Mucosa of stomach (tissue), 1 donor: ENCODE results near the gene WDR70.
"Not testable (repeated sequence)": the region's sequence is repeated elsewhere in the genome, so short reads cannot be mapped to it uniquely, and the experiment has no call there.

Experiments used
- H3K27me3 ChIP-seq: one replicate; pipeline ENCODE4 v1.7.0; 2013; ENCODE audit warnings: mild to moderate bottlenecking, low read length; ENCODE audit not compliant: control insufficient read depth, insufficient read depth
- H3K36me3 ChIP-seq: one replicate; pipeline ENCODE4 v1.7.0; 2013; ENCODE audit warnings: low read length; ENCODE audit not compliant: control insufficient read depth, insufficient read depth
- H3K4me1 ChIP-seq: one replicate; pipeline ENCODE4 v1.7.0; 2013; ENCODE audit warnings: mild to moderate bottlenecking, low read length; ENCODE audit not compliant: control insufficient read depth, insufficient read depth
- H3K4me3 ChIP-seq: one replicate; pipeline ENCODE4 v1.7.0; 2013; ENCODE audit warnings: low read length
- H3K9ac ChIP-seq: one replicate; pipeline ENCODE4 v1.7.0; 2013; ENCODE audit warnings: mild to moderate bottlenecking, low read length, moderate library complexity
- H3K9me3 ChIP-seq: one replicate; pipeline ENCODE4 v1.7.0; 2013; ENCODE audit warnings: mild to moderate bottlenecking, low read length, moderate library complexity; ENCODE audit not compliant: control insufficient read depth
- donor health status: Pancreatic carcinoma.

WDR70 gene

GRCh38 chr5:37662362-37662761 lies 283.2 kb downstream of the WDR70 start:
- Histone ChIP-seq H3K4me3 (no peak overlapping the region), H3K4me1 (no peaks in the 10 kb centered on the region), H3K9me3 (no peaks in the 10 kb centered on the region), H3K36me3 (no peaks in the 10 kb centered on the region), H3K27me3 (no peaks in the 10 kb centered on the region), H3K9ac (no peak overlapping the region)

GRCh38 chr5:37662789-37663485 lies 283.8 kb downstream of the WDR70 start:
- no peaks in the 10 kb centered on the region for H3K27me3 ChIP-seq

GRCh38 chr5:37663538-37663937 lies 284.4 kb downstream of the WDR70 start:
- Histone ChIP-seq H3K27me3 (no peaks in the 10 kb centered on the region), H3K9ac (no peak overlapping the region), H3K9me3 (no peaks in the 10 kb centered on the region), H3K4me3 (no peak overlapping the region), H3K36me3 (no peaks in the 10 kb centered on the region), H3K4me1 (peaks cover 5% of the 10 kb centered on the region)

More at GRCh38 chr5:37662789-37663485, 283.8 kb downstream of the WDR70 start:
- no peaks in the 10 kb centered on the region for H3K4me1 ChIP-seq
- no peaks in the 10 kb centered on the region for H3K36me3 ChIP-seq
- H3K4me3 ChIP-seq, result no peak overlapping the region
- H3K9me3 ChIP-seq, result no peaks in the 10 kb centered on the region
- no peak overlapping the region for H3K9ac ChIP-seq

- no peaks in the 10 kb centered on the region for H3K36me3 ChIP-seq
- no peak overlapping the region for H3K9ac ChIP-seq
- peaks cover 9% of the 10 kb centered on the region for H3K4me1 ChIP-seq
- no peaks in the 10 kb centered on the region for H3K27me3 ChIP-seq
- no peak overlapping the region for H3K4me3 ChIP-seq
- no peaks in the 10 kb centered on the region for H3K9me3 ChIP-seq
Observed at GRCh38 chr5:37664551-37664950, 285.4 kb downstream of the WDR70 start.

GRCh38 chr5:37665272-37665671 lies 286.2 kb downstream of the WDR70 start:
- Histone ChIP-seq H3K4me3 (no peak overlapping the region), H3K27me3 (no peaks in the 10 kb centered on the region), H3K36me3 (no peaks in the 10 kb centered on the region), H3K4me1 (peaks cover 9% of the 10 kb centered on the region), H3K9me3 (no peaks in the 10 kb centered on the region), H3K9ac (no peak overlapping the region)

GRCh38 chr5:37665889-37666288 lies 286.8 kb downstream of the WDR70 start:
- H3K9ac ChIP-seq, result no peak overlapping the region
- no peaks in the 10 kb centered on the region for H3K36me3 ChIP-seq
- H3K4me1 ChIP-seq, result peaks cover 9% of the 10 kb centered on the region
- H3K9me3 ChIP-seq, result no peaks in the 10 kb centered on the region
- H3K27me3 ChIP-seq, result no peaks in the 10 kb centered on the region
- H3K4me3 ChIP-seq, result no peak overlapping the region

GRCh38 chr5:37667430-37667829 lies 288.3 kb downstream of the WDR70 start:
- H3K27me3 ChIP-seq, result no peaks in the 10 kb centered on the region
- H3K4me3 ChIP-seq, result no peak overlapping the region
- no peaks in the 10 kb centered on the region for H3K9me3 ChIP-seq
- H3K9ac ChIP-seq, result no peak overlapping the region
- peaks cover 9% of the 10 kb centered on the region for H3K4me1 ChIP-seq
- no peaks in the 10 kb centered on the region for H3K36me3 ChIP-seq

- H3K9ac ChIP-seq, result no peak overlapping the region
- peaks cover 9% of the 10 kb centered on the region for H3K4me1 ChIP-seq
- H3K27me3 ChIP-seq, result no peaks in the 10 kb centered on the region
Observed at GRCh38 chr5:37667846-37668245, 288.7 kb downstream of the WDR70 start.

GRCh38 chr5:37668524-37669047 lies 289.5 kb downstream of the WDR70 start:
- Histone ChIP-seq H3K4me3 (no peak overlapping the region), H3K36me3 (no peaks in the 10 kb centered on the region), H3K9me3 (no peaks in the 10 kb centered on the region), H3K9ac (no peak overlapping the region), H3K4me1 (peaks cover 9% of the 10 kb centered on the region), H3K27me3 (no peaks in the 10 kb centered on the region)

More at GRCh38 chr5:37667846-37668245, 288.7 kb downstream of the WDR70 start:
- Histone ChIP-seq H3K9me3 (no peaks in the 10 kb centered on the region), H3K36me3 (no peaks in the 10 kb centered on the region), H3K4me3 (no peak overlapping the region)

- H3K4me1 ChIP-seq, H3K4me3 ChIP-seq, H3K36me3 ChIP-seq, H3K9me3 ChIP-seq, H3K9ac ChIP-seq, H3K27me3 ChIP-seq: not testable (repeated sequence)
Observed at GRCh38 chr5:37672118-37672588, 293.0 kb downstream of the WDR70 start.

- not testable (repeated sequence) for H3K27me3 ChIP-seq, H3K36me3 ChIP-seq, H3K4me1 ChIP-seq, H3K9me3 ChIP-seq, H3K9ac ChIP-seq, H3K4me3 ChIP-seq
Observed at GRCh38 chr5:37674361-37674760, 295.2 kb downstream of the WDR70 start.

- not testable (repeated sequence) for H3K9me3 ChIP-seq, H3K36me3 ChIP-seq, H3K4me3 ChIP-seq, H3K27me3 ChIP-seq, H3K9ac ChIP-seq, H3K4me1 ChIP-seq
Observed at GRCh38 chr5:37679326-37679725, 300.2 kb downstream of the WDR70 start.
